COR-L47 (cell line): ENCODE data around the gene DNAJC3.
"Not testable (repeated sequence)": the region's sequence is repeated elsewhere in the genome, so short reads cannot be mapped to it uniquely, and the experiment has no call there.

ENCODE experiments used
- DNase-seq: peaks from one replicate; lab custom pipeline; 2025; lab: John Stamatoyannopoulos, UW

The DNAJC3 gene

GRCh38 chr13:95671597-95671996 lies 5.3 kb upstream of the DNAJC3 start:
- DNase-seq: no peak

DNA sequence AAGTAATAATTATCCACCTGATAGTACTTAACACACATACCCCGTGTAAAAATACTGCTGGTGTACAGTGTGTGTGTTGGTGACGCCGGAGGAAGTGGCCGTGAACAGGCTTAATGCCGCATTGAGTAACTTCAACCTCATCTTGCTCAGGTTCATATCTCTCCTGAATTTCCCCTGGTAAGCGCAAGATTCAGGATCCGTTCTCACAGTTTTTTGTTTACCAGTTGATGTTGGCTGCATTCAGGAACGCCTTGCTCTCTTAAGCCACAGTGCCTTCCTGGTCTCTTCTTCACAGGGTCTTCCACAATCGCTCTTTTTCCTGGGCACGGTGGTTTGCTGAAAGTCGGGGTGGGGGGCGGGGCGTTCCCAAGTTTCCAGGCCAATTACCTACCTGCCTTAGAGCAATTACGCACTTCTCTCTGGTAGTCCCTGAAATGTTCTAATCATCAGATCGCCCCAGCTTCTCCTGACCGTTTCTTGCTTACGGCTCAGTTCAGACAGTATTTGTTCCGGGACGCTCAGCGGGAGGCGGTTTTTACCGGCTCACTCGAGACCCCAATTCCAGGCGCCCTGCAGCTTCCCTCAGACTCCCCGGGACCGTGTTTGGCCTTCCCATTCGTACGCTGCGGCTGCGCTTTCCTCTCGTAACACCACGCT lies 706 bp upstream of the DNAJC3 start:
- DNase-seq: peak; percentile 7

- DNase-seq: no peak
Observed at GRCh38 chr13:95677564-95678266, 776 bp downstream of the DNAJC3 start.

- DNase-seq: no peak
Observed at GRCh38 chr13:95678967-95679366, 2.0 kb downstream of the DNAJC3 start.

DNA sequence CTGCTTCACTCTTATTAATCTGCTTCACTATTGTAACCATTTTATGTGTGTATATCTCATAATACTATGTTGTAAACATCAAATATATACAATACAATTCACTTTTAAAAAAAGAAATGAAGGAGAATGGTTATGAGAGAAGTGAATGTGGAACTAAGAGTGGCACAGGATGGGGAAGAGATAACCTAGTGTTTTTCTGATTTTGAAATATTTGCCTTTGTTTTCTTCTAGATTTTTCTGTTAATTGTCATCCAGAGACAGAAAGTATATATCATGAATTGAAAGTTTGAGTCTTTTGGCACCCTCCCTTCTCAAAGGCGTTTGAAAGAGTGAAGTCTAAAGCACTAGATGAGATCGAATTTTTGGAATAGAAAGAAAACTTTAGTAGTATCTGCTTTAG lies 2.8 kb downstream of the DNAJC3 start:
- DNase-seq: no peak

- no peak for DNase-seq
Observed at GRCh38 chr13:95684418-95684817, 7.5 kb downstream of the DNAJC3 start.

DNA sequence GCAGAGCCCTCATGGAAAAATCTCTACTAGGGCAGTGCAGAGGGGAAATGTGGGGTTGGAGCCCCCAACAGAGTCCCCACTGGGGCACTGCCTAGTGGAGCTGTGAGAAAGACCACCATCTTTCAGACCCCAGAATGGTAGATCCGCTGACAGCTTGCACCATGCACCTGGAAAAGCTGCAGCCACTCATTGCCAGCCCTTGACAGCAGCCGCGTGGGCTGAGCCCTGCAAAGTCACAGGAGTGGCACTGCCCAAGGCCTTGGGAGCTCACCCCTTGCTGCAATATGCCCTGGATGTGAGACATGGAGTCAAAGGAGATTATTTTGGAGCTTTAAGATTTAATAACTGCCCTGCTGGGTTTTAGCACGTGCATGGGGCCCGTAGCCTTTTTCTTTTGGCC lies 8.0 kb downstream of the DNAJC3 start:
- not testable (repeated sequence) for DNase-seq

GRCh38 chr13:95689582-95689926 lies 12.6 kb downstream of the DNAJC3 start:
- DNase-seq: no peak

DNA sequence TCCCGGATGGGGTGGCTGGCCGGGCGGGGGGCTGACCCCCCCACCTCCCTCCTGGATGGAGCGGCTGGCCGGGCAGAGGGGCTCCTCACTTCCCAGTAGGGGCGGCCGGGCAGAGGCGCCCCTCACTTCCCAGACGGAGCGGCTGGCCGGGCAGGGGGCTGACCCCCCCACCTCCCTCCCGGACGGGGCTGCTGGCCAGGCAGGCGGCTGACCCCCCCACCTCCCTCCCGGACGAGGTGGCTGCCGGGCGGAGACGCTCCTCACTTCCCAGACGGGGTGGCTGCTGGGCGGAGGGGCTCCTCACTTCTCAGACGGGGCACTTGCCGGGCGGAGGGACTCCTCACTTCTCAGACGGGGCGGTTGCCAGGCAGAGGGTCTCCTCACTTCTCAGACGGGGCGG lies 14.0 kb downstream of the DNAJC3 start:
- DNase-seq: not testable (repeated sequence)

DNA sequence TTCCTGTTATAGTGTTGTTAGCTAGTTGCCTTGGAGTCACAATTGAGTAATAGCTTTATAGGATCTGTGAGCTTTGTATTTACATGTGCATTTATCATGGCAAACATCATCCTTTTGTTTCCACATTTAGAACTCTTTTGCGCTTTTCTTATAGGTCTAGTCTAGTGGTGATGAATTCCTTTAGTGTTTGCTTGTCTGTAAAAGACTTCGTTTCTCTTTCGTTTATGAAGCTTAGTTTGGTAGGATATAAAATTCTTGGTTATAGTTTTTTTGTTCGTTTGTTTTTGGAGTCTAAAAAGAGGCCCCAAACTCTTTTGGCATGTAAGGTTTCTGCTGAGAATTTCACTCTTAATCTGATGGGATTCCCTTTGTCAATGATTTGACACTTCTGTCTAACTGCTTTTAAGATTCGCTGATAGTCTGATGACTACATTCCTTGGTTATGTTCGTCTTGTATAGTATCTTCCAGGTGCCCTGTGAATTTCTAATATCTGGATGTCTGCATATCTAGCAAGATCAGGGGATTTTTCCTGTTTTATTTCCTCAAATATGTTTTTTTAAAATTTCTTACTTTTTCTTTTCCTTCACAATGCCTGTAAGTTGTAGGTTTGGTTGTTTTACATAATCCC lies 20.2 kb downstream of the DNAJC3 start:
- DNase-seq: no peak

GRCh38 chr13:95698047-95698749 lies 21.3 kb downstream of the DNAJC3 start:
- DNase-seq: no peak

DNA sequence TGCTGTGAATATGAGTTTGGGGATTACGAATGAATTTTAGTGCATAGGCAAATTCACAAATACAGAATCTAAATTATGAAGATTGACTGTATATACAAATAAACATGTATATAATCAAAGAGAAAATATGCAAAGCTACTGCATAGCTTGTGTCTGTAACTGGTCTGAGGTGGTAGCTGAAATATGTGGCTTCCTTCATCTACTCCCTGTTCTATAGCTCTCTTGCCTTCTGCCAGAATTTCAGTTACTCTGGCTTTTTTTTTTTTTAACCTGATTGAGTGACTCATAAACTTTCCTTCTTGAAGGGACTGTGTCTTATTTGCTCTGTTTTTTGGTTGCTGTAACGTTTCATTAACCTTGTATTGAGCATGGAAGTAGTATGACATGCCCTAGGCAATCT lies 26.6 kb downstream of the DNAJC3 start:
- no peak for DNase-seq

DNA sequence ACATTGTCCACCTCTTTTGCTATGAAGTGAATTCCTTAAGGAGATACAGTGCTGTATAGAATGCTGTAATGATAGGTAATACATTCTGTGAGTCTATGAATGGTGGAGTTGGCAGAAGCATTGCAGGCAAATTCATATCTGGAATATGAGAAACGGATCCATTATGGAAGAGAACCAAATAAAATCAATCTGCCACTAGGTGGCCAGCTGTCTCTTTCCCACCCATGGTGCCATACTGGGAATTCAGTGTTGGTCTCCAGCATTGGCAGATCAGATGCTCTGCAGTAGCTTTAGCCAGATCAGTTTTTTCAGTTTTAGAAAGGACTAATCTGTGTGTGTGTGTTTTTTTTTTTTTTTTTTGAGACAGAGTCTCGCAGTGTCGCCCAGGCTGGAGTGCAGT lies 27.6 kb downstream of the DNAJC3 start:
- DNase-seq: no peak

- no peak for DNase-seq
Observed at GRCh38 chr13:95706356-95706755, 29.4 kb downstream of the DNAJC3 start.

DNA sequence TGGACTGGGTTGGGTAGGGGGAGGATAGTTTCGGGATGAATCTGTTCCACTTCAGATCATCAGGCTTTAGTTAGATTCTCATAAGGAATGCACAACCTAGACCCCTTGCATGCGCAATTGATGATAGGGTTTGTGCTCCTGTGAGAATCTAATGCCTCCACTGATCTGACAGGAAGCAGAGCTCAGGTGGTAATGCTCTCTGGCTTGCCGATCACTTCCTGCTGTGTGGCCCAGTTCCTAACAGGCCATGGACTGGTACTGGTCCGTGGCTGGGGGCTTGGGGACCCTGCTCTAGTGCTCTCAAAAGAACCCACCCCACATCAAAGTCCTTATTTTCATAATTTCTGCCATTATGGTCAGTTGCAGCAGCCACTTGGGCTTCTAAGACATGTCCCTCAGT lies 30.1 kb downstream of the DNAJC3 start:
- DNase-seq: no peak

- no peak for DNase-seq
Observed at GRCh38 chr13:95707442-95708390, 30.8 kb downstream of the DNAJC3 start.

DNA sequence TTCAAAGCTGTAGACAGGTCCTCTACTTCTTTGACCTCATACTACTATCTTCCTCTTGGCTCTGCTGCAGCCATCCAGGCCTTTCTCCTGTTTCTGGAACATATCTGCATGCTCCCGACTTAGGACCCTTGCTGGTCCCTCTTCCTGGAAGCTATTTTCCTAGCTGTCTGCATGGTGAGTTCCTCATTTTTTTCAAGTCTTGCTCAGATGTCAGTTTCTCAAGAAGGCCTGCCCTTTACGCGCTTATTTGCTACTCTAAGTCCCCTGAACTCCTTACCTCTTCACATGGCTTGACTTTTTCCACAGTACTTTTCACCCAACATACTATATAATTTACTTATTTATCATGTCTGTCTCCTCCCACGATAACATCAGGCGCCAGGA lies 31.4 kb downstream of the DNAJC3 start:
- DNase-seq: no peak

- DNase-seq: no peak
Observed at GRCh38 chr13:95708811-95709500, 32.0 kb downstream of the DNAJC3 start.

GRCh38 chr13:95710313-95710712 lies 33.4 kb downstream of the DNAJC3 start:
- DNase-seq: no peak

GRCh38 chr13:95712846-95713245 lies 35.9 kb downstream of the DNAJC3 start:
- not testable (repeated sequence) for DNase-seq

GRCh38 chr13:95713651-95714050 lies 36.7 kb downstream of the DNAJC3 start:
- DNase-seq: no peak
